Measurements from ENCODE around the gene E2F4. TPM values are rescaled to one million over a fixed set of nuclear protein-coding genes. Genes with fewer than 3 reads are reported as not detected.
A peak's percentile ranks its signal among the peaks of the same experiment; 100 is the strongest.

The E2F4 gene
- total and polyA plus RNA-seq, 3 experiments from 2014 or later: 86.0 to 139 (median 137) TPM

DNA sequence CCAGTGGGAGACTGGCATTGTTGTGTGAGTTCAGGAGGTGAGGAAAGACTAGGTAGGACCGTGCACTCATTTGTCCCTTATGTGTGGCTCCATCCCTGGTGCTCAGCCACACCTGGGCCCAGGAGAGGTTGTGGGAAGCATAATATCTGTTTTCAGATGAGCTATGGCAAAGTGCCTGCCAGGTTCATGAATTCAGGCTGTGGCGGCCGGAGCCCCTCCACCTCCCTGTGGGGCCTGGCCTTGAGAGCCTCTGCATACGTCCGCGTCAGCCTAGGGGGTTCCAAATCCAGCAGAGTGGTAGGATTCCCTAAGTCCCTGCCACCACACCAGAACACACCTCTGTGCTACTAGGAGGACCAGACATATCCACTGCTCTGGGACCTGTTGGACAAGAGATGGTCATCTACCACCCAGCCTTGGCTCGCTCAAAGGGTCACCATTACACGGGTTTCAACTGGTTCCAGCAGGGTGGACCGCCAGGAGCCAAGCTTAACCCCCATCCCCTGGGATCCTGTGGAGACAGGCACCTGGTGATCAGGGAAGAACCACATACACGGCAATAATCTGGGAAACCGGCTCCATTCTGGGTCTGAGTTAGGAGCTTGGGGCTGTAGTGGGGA lies 43.2 kb upstream of the E2F4 start:
- Histone ChIP-seq H3K4me1 (ENCODE audit: insufficient read depth, low read length) (peaks cover 7% of the 10 kb centered on the region), H3K27me3 (ENCODE audit: insufficient read depth, low read length, poor library complexity, severe bottlenecking) (no peaks in the 10 kb centered on the region), H3K4me3 (ENCODE audit: low read length) (no peak overlapping the region), H3K27ac (ENCODE audit: low read depth, low read length) (no peak overlapping the region), H3K9me3 (ENCODE audit: low read length) (no peaks in the 10 kb centered on the region), H3K36me3 (ENCODE audit: insufficient read depth, low read length) (peaks cover 14% of the 10 kb centered on the region)
- Mint-ChIP-seq H3K4me3 (peak overlapping the region; percentile 32 to 57 (median 41)), H3K4me1 (peaks cover 16 to 34% (median 19%) of the 10 kb centered on the region in 3 donors), H3K27ac (no peak overlapping the region), H3K36me3 (peaks cover 5 to 45% (median 12%) of the 10 kb centered on the region in 3 donors), H3K27me3 (peaks cover 0 to 6% of the 10 kb centered on the region in 2 donors), H3K9me3 (no peaks in the 10 kb centered on the region)
- no peak for DNase-seq
- POLR2A ChIA-PET: no interaction called here
- CTCF ChIA-PET: interaction anchor here (0.9 to 1.3 kb wide), 2 partner anchors 37 to 48 kb away, joined by 3 to 4 read pairs; no protein-coding TSS in a partner anchor

GRCh38 chr16:67149276-67150046 lies 42.5 kb upstream of the E2F4 start:
- ChIA-PET POLR2A (no interaction called here), CTCF (interaction anchor here (0.9 to 1.3 kb wide), 2 partner anchors 36 to 48 kb away, joined by 3 to 4 read pairs; no protein-coding TSS in a partner anchor)
- Mint-ChIP-seq H3K4me3 (peak overlapping the region in 6 of 7 donors; percentile 32 to 57 (median 44)), H3K36me3 (peaks cover 5 to 39% (median 7%) of the 10 kb centered on the region in 3 donors), H3K4me1 (peaks cover 21 to 40% (median 24%) of the 10 kb centered on the region in 3 donors), H3K27me3 (peaks cover 0 to 6% of the 10 kb centered on the region in 2 donors), H3K9me3 (no peaks in the 10 kb centered on the region), H3K27ac (no peak overlapping the region)
- H3K36me3 ChIP-seq (ENCODE audit: insufficient read depth, low read length): peaks cover 13% of the 10 kb centered on the region
- DNase-seq: no peak
- no peak overlapping the region for H3K4me3 ChIP-seq (ENCODE audit: low read length)
- no peaks in the 10 kb centered on the region for H3K27me3 ChIP-seq (ENCODE audit: insufficient read depth, low read length, poor library complexity, severe bottlenecking)
- H3K9me3 ChIP-seq (ENCODE audit: low read length): no peaks in the 10 kb centered on the region
- no peak overlapping the region for H3K27ac ChIP-seq (ENCODE audit: low read depth, low read length)
- H3K4me1 ChIP-seq (ENCODE audit: insufficient read depth, low read length): peaks cover 7% of the 10 kb centered on the region

- no peaks in the 10 kb centered on the region for H3K9me3 ChIP-seq (ENCODE audit: low read length)
- H3K27me3 ChIP-seq (ENCODE audit: insufficient read depth, low read length, poor library complexity, severe bottlenecking): no peaks in the 10 kb centered on the region
- H3K36me3 ChIP-seq (ENCODE audit: insufficient read depth, low read length): peaks cover 9% of the 10 kb centered on the region
- H3K4me1 ChIP-seq (ENCODE audit: insufficient read depth, low read length): peaks cover 7% of the 10 kb centered on the region
- Mint-ChIP-seq H3K4me3 (peak overlapping the region in 5 of 7 donors; percentile 19 to 87 (median 78)), H3K9me3 (no peaks in the 10 kb centered on the region), H3K27ac (no peak overlapping the region), H3K27me3 (peaks cover 0 to 6% of the 10 kb centered on the region in 2 donors), H3K4me1 (peaks cover 21 to 42% (median 24%) of the 10 kb centered on the region in 3 donors), H3K36me3 (peaks cover 5 to 31% (median 7%) of the 10 kb centered on the region in 3 donors)
- CTCF ChIA-PET: interaction anchor here (1.3 to 17.6 kb wide), 5 partner anchors 15 to 173 kb away, joined by 3 to 205 read pairs (median 56); partner anchors contain the start of genes EXOC3L1, FBXL8, HSF4 and MATCAP1
- peak overlapping the region; percentile 46 for H3K4me3 ChIP-seq (ENCODE audit: low read length)
- POLR2A ChIA-PET: interaction anchor here (0.5 to 2.8 kb wide), 4 partner anchors 9 to 82 kb away, joined by 3 to 9 read pairs (median 6); partner anchors contain the start of genes FBXL8 and TRADD
- DNase-seq: peak in 2 of 5 donors; percentile 26 to 36
- no peak overlapping the region for H3K27ac ChIP-seq (ENCODE audit: low read depth, low read length)
Measured at GRCh38 chr16:67150047-67150832, 41.7 kb upstream of the E2F4 start.

DNA sequence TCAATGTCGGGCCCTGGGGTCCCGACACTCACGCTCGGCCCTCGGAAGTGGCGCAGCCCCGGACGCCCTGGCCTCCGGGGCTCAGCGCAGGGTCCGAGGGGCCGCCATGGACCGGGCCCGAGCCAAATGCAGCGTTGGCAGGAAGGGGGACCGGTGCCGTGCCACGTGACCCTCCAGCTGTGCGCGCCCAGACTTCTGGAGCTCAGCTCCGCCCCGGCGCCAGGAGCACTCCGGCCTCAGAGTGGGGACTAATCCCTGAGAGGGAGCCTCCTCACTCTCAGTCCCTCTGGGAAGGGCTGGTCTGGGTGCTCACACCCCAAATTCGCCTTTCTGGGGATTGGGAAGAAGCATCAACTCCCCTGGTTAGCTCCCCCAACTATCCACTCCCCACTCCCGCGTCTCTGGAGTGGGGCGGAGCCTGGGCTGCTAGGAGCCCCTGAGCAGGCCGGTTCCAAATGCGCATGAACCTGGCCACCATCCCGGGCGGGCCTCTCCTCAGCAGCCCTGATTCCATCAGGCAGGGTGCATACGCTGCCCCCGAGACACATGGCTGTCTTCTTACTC lies 41.0 kb upstream of the E2F4 start, which contains the start of gene B3GNT9:
TSS of gene B3GNT9 (minus strand) at position 166 of the 564 bp plus-strand sequence. CDS start 513 bp downstream, outside the sequence.
- H3K27ac ChIP-seq (ENCODE audit: low read depth, low read length): no peak within 1 kb of the TSS
- H3K9me3 Mint-ChIP-seq: no peaks in the 10 kb centered on the region
- peaks cover 12% of the 10 kb centered on the region for H3K4me1 ChIP-seq (ENCODE audit: insufficient read depth, low read length)
- peaks cover 24 to 49% (median 26%) of the 10 kb centered on the region in 3 donors for H3K4me1 Mint-ChIP-seq
- peak within 1 kb of the TSS in 7 of 8 donors; percentile 33 to 84 (median 68) for H3K27ac Mint-ChIP-seq
- H3K4me3 Mint-ChIP-seq: peak within 1 kb of the TSS; percentile 68 to 87 (median 78)
- DNase-seq: peak in 1 of 5 donors; percentile 21
- peak within 1 kb of the TSS; percentile 46 for H3K4me3 ChIP-seq (ENCODE audit: low read length)
- H3K27me3 Mint-ChIP-seq: peaks cover 0 to 6% of the 10 kb centered on the region in 2 donors
- ChIA-PET POLR2A (interaction anchor here (0.9 to 2.8 kb wide), 4 partner anchors 8 to 172 kb away, joined by 3 to 9 read pairs (median 6); partner anchors contain the start of genes FBXL8 and TRADD), CTCF (interaction anchor here (1.3 to 17.6 kb wide), 6 partner anchors 14 to 174 kb away, joined by 3 to 205 read pairs (median 30); partner anchors contain the start of genes EXOC3L1, FBXL8, HSF4 and MATCAP1)
- peaks cover 9% of the 10 kb centered on the region for H3K36me3 ChIP-seq (ENCODE audit: insufficient read depth, low read length)
- no peaks in the 10 kb centered on the region for H3K9me3 ChIP-seq (ENCODE audit: low read length)
- no peaks in the 10 kb centered on the region for H3K27me3 ChIP-seq (ENCODE audit: insufficient read depth, low read length, poor library complexity, severe bottlenecking)
- peaks cover 5 to 24% (median 7%) of the 10 kb centered on the region in 3 donors for H3K36me3 Mint-ChIP-seq

- no peaks in the 10 kb centered on the region for H3K9me3 Mint-ChIP-seq
- Histone ChIP-seq H3K27ac (ENCODE audit: low read depth, low read length) (no peak overlapping the region), H3K4me1 (ENCODE audit: insufficient read depth, low read length) (peaks cover 19% of the 10 kb centered on the region), H3K9me3 (ENCODE audit: low read length) (no peaks in the 10 kb centered on the region), H3K36me3 (ENCODE audit: insufficient read depth, low read length) (peaks cover 8% of the 10 kb centered on the region), H3K27me3 (ENCODE audit: insufficient read depth, low read length, poor library complexity, severe bottlenecking) (no peaks in the 10 kb centered on the region), H3K4me3 (ENCODE audit: low read length) (no peak overlapping the region)
- H3K27ac Mint-ChIP-seq: peak overlapping the region in 6 of 8 donors; percentile 33 to 84 (median 63)
- peaks cover 0 to 6% of the 10 kb centered on the region in 2 donors for H3K27me3 Mint-ChIP-seq
- POLR2A ChIA-PET: interaction anchor here (0.6 to 2.8 kb wide), 4 partner anchors 8 to 842 kb away, joined by 4 to 9 read pairs (median 8); partner anchors contain the start of genes FBXL8 and TRADD
- H3K4me1 Mint-ChIP-seq: peaks cover 30 to 55% (median 33%) of the 10 kb centered on the region in 3 donors
- H3K36me3 Mint-ChIP-seq: peaks cover 5 to 18% (median 7%) of the 10 kb centered on the region in 3 donors
- H3K4me3 Mint-ChIP-seq: peak overlapping the region; percentile 68 to 87 (median 78)
- no peak for DNase-seq
- CTCF ChIA-PET: interaction anchor here (1.0 to 17.6 kb wide), 9 partner anchors 13 to 175 kb away, joined by 3 to 205 read pairs (median 4); partner anchors contain the start of genes EXOC3L1, FBXL8, HSF4 and MATCAP1
Measured at GRCh38 chr16:67151431-67152097, 40.4 kb upstream of the E2F4 start.

DNA sequence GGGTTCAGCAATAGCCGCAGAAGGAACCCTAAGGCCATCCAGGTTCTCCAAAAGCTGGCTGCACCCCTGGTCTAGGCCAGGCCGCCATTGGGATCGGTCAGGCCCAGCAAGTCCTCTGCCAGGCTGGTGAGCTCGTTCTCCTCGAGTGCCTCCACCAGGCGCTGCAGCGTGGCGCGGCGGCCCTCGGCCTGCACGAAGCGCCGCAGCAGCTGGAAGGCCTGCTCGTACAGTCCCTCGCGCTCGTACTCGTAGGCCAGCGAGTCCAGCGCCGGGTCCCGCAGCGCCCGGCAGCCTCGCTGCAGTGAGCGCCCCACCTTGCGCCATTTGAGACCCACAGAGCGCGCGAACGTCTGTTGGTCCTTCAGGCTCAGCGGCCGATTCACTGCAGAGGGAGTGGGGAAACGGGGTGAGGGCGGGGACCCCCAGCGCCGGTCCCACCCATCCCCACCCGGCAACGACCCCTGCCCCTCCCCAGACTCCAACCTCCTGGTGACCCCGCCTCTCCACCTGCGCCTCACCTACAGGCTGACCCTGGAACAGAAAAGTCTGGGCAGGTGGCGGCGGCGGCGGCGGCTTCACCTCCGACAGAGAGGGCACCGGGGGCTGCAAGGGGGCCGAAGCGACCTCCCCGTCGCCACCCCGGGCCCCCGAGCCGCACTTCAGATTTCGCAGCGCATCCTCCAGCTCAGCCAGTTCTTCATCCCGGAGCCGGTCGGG lies 37.2 kb upstream of the E2F4 start:
- no peaks in the 10 kb centered on the region for H3K27me3 ChIP-seq (ENCODE audit: insufficient read depth, low read length, poor library complexity, severe bottlenecking)
- no peak for DNase-seq
- ChIA-PET POLR2A (interaction anchor here (0.5 to 2.1 kb wide), 6 partner anchors 15 to 141 kb away, joined by 3 to 10 read pairs (median 4); partner anchors contain the start of genes CBFB and NOL3), CTCF (interaction anchor here (0.5 to 17.6 kb wide), 55 partner anchors 8 to 326 kb away, joined by 3 to 205 read pairs (median 4); partner anchors contain the start of genes ATP6V0D1, CBFB, EXOC3L1 and FBXL8)
- no peaks in the 10 kb centered on the region for H3K9me3 Mint-ChIP-seq
- peak overlapping the region; percentile 48 to 89 (median 73) for H3K4me3 Mint-ChIP-seq
- no peaks in the 10 kb centered on the region for H3K9me3 ChIP-seq (ENCODE audit: low read length)
- peaks cover 54 to 69% (median 56%) of the 10 kb centered on the region in 3 donors for H3K4me1 Mint-ChIP-seq
- H3K27ac ChIP-seq (ENCODE audit: low read depth, low read length): no peak overlapping the region
- peaks cover 41% of the 10 kb centered on the region for H3K4me1 ChIP-seq (ENCODE audit: insufficient read depth, low read length)
- H3K27ac Mint-ChIP-seq: peak overlapping the region in 4 of 8 donors; percentile 17 to 98 (median 63)
- H3K36me3 ChIP-seq (ENCODE audit: insufficient read depth, low read length): no peaks in the 10 kb centered on the region
- no peak overlapping the region for H3K4me3 ChIP-seq (ENCODE audit: low read length)
- H3K36me3 Mint-ChIP-seq: peaks cover 0 to 12% (median 0%) of the 10 kb centered on the region in 3 donors
- no peaks in the 10 kb centered on the region for H3K27me3 Mint-ChIP-seq

All from CD8-positive, alpha-beta memory T cell (primary cell).